Fibroblast of lung (primary cell): ENCODE results near the gene PITRM1.

Source experiments
- CTCF ChIP-seq, 2 donors: IDR thresholded peaks in 1 of 2; conservative IDR thresholded peaks in 1 of 2; 1 replicate in 1 of 2; 2 replicates in 1 of 2; pipeline ENCODE4 v1.5.1; 2011 to 2012; ENCODE audit warnings: low read length in 2 of 2, control low read depth in 1 of 2, inconsistent platforms in 1 of 2, low read depth in 1 of 2, mild to moderate bottlenecking in 1 of 2
- EZH2 ChIP-seq: IDR thresholded peaks from 2 replicates; pipeline ENCODE4 v1.5.1; 2012; ENCODE audit warnings: low read length, control low read depth, mild to moderate bottlenecking; ENCODE audit errors: missing control alignments

- TF ChIP-seq CTCF (conservative IDR thresholded peaks at IDR 0.05 in 1 of 2, IDR thresholded peaks at IDR 0.05 in 1 of 2; ENCODE audit: low read depth in 1 of 2, low read length in 2 of 2): no peak
- TF ChIP-seq EZH2: no peak
Measured at GRCh38 chr10:3196482-3196881, 23.9 kb upstream of the PITRM1 start.
